ENCODE data around the gene ABCC1. TPM values are rescaled to one million over a fixed set of nuclear protein-coding genes. Genes with fewer than 3 reads are reported as not detected.

ABCC1 gene
- total and polyA plus RNA-seq, 4 donors = 2.9 to 61.9 (median 43.6) TPM

GRCh38 chr16:16021646-16021987, 72.2 kb downstream of the ABCC1 start:
- Histone ChIP-seq H3K27me3 (ENCODE audit: control insufficient read depth in 1 of 2, insufficient read depth in 2 of 2, low read length in 1 of 2) (no peaks in the 10 kb centered on the region), H3K4me3 (ENCODE audit: low read length in 2 of 2) (no peak overlapping the region), H3K4me1 (ENCODE audit: control insufficient read depth in 1 of 2, insufficient read depth in 2 of 2, low read length in 2 of 2) (peaks cover 3 to 4% of the 10 kb centered on the region in 2 donors), H3K27ac (ENCODE audit: low read depth in 1 of 2, low read length in 2 of 2) (peak overlapping the region in 1 of 2 donors; percentile 24), H3K36me3 (ENCODE audit: control insufficient read depth in 1 of 2, insufficient read depth in 2 of 2, low read length in 1 of 2) (no peaks in the 10 kb centered on the region), H3K9me3 (ENCODE audit: control insufficient read depth, low read length) (no peaks in the 10 kb centered on the region)
- WGBS, 2 donors = 33 to 34% methylated on average over 9 of the region's 9 CpGs
- intact Hi-C loops (cut with DNase I) = loop anchor here in 1 of 2 donors (5.0 kb wide), 1 partner anchor 69 kb away; no protein-coding TSS in a partner anchor
- no peak for ATAC-seq (ENCODE audit: low FRiP score)
- peak in 1 of 2 donors; percentile 32 for DNase-seq

DNA sequence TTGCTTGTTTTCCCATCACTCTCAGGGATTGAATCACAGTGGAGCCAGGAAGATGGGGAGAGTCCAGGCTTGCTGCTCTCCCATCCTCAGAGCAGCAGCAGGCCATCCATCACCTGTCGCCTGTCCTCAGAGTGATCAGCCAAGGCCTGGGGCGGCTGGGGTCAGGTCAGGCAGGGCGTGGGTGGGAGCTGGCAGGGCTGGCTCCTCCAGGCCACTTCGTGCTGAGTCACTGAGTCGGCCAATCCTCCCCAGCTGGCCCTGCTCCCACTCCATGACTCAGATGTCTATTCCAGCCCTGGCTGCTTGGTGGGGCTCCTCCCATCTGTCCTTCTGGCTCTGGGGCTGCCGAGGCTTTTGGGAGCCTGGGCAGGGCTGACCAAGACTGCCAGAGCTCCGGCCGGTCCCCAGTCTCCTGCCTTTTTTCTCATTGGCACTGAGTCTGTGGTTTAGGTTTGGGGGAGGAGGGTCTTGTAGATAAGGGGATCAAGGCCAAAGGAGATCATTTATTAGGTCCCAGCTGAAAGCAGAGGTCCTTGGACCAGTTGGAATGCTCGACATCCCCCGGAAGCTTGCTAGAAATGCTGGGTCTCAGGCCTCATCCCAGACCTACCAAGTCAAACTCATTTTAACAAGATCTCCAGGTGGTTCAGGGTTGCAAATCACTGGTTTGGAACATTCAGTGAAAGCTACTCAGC, 72.7 kb downstream of the ABCC1 start:
- Histone ChIP-seq H3K4me3 (ENCODE audit: low read length in 2 of 2) (no peak overlapping the region), H3K4me1 (ENCODE audit: control insufficient read depth in 1 of 2, insufficient read depth in 2 of 2, low read length in 2 of 2) (peaks cover 3 to 4% of the 10 kb centered on the region in 2 donors), H3K27me3 (ENCODE audit: control insufficient read depth in 1 of 2, insufficient read depth in 2 of 2, low read length in 1 of 2) (no peaks in the 10 kb centered on the region), H3K36me3 (ENCODE audit: control insufficient read depth in 1 of 2, insufficient read depth in 2 of 2, low read length in 1 of 2) (no peaks in the 10 kb centered on the region), H3K27ac (ENCODE audit: low read depth in 1 of 2, low read length in 2 of 2) (peak overlapping the region; percentile 2 to 69), H3K9me3 (ENCODE audit: control insufficient read depth, low read length) (no peaks in the 10 kb centered on the region)
- intact Hi-C loops (cut with DNase I) = loop anchor here in 1 of 2 donors (5.0 kb wide), 1 partner anchor 70 kb away; no protein-coding TSS in a partner anchor
- peak; percentile 94 for ATAC-seq (ENCODE audit: low FRiP score)
- peak; percentile 97 to 99 for DNase-seq
- 2 to 4% methylated on average over 9 to 10 of the region's 10 CpGs for WGBS, 2 donors

DNA sequence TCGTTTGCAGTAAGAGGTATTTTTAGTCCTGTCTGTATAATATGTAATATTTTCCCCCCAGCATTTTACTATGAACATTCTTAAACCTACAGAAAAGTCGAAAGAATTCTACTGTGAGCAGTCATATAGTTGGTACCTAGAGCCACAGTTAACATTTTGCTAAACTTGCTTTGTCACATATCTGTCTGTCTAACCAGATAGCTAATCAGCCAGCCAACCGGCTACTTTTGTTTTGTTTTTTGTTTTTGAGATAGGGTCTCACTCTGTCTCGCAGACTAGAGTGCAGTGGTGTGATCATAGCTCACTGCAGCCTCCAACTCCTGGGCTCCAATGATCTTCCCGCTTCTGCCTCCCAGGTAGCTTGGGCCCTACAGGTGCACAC, 73.3 kb downstream of the ABCC1 start:
- ATAC-seq (ENCODE audit: low FRiP score) (no peak), DNase-seq (no peak)
- peaks cover 3 to 4% of the 10 kb centered on the region in 2 donors for H3K4me1 ChIP-seq (ENCODE audit: control insufficient read depth in 1 of 2, insufficient read depth in 2 of 2, low read length in 2 of 2)
- H3K9me3 ChIP-seq (ENCODE audit: control insufficient read depth, low read length) = no peaks in the 10 kb centered on the region
- H3K4me3 ChIP-seq (ENCODE audit: low read length in 2 of 2) = no peak overlapping the region
- WGBS, 2 donors = 21 to 36% methylated on average over 5 of the region's 5 CpGs
- no peaks in the 10 kb centered on the region for H3K27me3 ChIP-seq (ENCODE audit: control insufficient read depth in 1 of 2, insufficient read depth in 2 of 2, low read length in 1 of 2)
- no peaks in the 10 kb centered on the region for H3K36me3 ChIP-seq (ENCODE audit: control insufficient read depth in 1 of 2, insufficient read depth in 2 of 2, low read length in 1 of 2)
- H3K27ac ChIP-seq (ENCODE audit: low read depth in 1 of 2, low read length in 2 of 2) = peak overlapping the region in 1 of 2 donors; percentile 61
- intact Hi-C loops (cut with DNase I) = loop anchor here in 1 of 2 donors (5.0 kb wide), 1 partner anchor 70 kb away; no protein-coding TSS in a partner anchor

DNA sequence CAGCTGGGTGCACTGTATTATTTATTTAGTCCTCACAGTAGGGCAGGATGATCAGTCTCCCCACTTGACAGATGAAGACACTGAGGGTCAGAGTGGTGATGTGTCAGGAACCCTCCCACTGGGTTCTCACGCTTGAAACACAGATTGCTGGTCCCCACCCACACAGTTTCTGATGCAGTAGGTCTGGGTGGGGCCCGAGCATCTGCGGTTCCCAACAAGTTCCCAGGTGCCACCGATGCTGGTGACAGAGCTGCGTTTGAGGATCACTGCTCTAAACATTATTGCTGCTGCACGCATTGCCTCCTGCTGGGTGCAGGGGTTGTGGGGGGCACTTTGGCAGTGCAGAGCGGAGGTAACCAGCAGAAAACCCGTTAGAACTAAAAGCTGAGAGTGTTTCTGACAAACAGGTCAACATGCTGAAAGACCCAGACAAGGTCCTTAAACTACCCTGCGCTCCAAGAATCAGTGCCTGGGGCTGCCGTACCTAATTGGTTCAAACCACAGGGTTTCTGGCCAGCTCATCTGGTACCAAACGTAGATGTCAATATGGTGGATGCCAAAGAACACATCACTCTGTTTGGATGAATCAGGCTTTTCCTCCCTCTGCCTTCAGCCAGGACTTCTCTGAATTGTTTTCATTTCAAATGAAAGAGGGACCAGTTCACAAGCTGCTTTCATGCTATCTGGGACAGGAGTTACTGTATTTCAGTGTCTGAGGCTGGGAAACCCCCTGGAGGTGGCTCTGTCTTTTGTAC, 76.0 kb downstream of the ABCC1 start:
- peak; percentile 62 to 74 for DNase-seq
- no peak overlapping the region for H3K4me3 ChIP-seq (ENCODE audit: low read length in 2 of 2)
- intact Hi-C loops (cut with DNase I) = loop anchor here in 1 of 2 donors (5.0 kb wide), 1 partner anchor 143 kb away; no protein-coding TSS in a partner anchor
- peak; percentile 65 for ATAC-seq (ENCODE audit: low FRiP score)
- no peaks in the 10 kb centered on the region for H3K9me3 ChIP-seq (ENCODE audit: control insufficient read depth, low read length)
- WGBS, 2 donors = 7 to 9% methylated on average over 11 of the region's 11 CpGs
- peaks cover 0 to 3% of the 10 kb centered on the region in 2 donors for H3K36me3 ChIP-seq (ENCODE audit: control insufficient read depth in 1 of 2, insufficient read depth in 2 of 2, low read length in 1 of 2)
- H3K4me1 ChIP-seq (ENCODE audit: control insufficient read depth in 1 of 2, insufficient read depth in 2 of 2, low read length in 2 of 2) = peaks cover 2 to 7% of the 10 kb centered on the region in 2 donors
- H3K27me3 ChIP-seq (ENCODE audit: control insufficient read depth in 1 of 2, insufficient read depth in 2 of 2, low read length in 1 of 2) = no peaks in the 10 kb centered on the region
- H3K27ac ChIP-seq (ENCODE audit: low read depth in 1 of 2, low read length in 2 of 2) = no peak overlapping the region

- peaks cover 2 to 7% of the 10 kb centered on the region in 2 donors for H3K4me1 ChIP-seq (ENCODE audit: control insufficient read depth in 1 of 2, insufficient read depth in 2 of 2, low read length in 2 of 2)
- H3K4me3 ChIP-seq (ENCODE audit: low read length in 2 of 2) = no peak overlapping the region
- H3K36me3 ChIP-seq (ENCODE audit: control insufficient read depth in 1 of 2, insufficient read depth in 2 of 2, low read length in 1 of 2) = peaks cover 2 to 3% of the 10 kb centered on the region in 2 donors
- no peak for DNase-seq
- intact Hi-C loops (cut with DNase I) = loop anchor here in 1 of 2 donors (5.0 kb wide), 1 partner anchor 146 kb away; no protein-coding TSS in a partner anchor
- ATAC-seq (ENCODE audit: low FRiP score) = no peak
- no peaks in the 10 kb centered on the region for H3K27me3 ChIP-seq (ENCODE audit: control insufficient read depth in 1 of 2, insufficient read depth in 2 of 2, low read length in 1 of 2)
- H3K27ac ChIP-seq (ENCODE audit: low read depth in 1 of 2, low read length in 2 of 2) = no peak overlapping the region
- 80 to 82% methylated on average over 11 of the region's 11 CpGs for WGBS, 2 donors
- no peaks in the 10 kb centered on the region for H3K9me3 ChIP-seq (ENCODE audit: control insufficient read depth, low read length)
Measured at GRCh38 chr16:16027728-16028310, 78.4 kb downstream of the ABCC1 start.

DNA sequence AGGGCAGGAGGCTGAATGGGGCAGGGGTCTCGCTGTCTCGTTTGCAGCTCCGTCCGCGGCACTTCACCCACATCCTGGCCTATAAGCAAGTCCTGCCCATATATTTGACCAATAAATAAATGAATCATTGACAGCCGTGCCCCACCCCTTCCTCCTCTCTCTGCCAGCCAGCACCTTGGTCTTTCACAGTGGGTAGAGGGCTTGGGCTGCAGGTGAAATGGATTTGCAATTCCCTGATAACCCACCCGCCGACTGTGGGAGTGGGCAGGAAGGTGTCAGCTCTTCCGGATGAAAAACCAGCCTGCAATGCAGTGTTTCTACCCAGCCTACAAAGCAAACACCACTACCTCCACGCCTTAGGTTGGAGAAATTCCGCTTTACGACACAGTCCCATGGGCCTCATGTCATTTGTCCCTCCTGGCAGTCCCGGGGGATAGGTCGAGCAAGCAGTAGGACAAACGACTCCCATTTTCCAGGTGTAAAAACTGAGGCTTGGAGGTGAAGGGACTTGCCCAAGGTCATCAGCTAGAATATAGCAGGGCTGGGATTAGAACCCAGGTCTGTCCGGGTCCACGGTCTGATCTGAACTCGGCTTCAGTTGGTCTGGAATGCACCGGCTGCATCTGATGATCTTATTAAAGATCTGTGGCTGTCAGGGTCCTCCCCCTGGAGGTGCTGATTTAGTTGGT, 79.0 kb downstream of the ABCC1 start:
- ATAC-seq (ENCODE audit: low FRiP score) = no peak
- 88 to 89% methylated on average over 19 of the region's 19 CpGs for WGBS, 2 donors
- intact Hi-C loops (cut with DNase I) = loop anchor here in 1 of 2 donors (5.0 kb wide), 1 partner anchor 146 kb away; no protein-coding TSS in a partner anchor
- H3K27me3 ChIP-seq (ENCODE audit: control insufficient read depth in 1 of 2, insufficient read depth in 2 of 2, low read length in 1 of 2) = no peaks in the 10 kb centered on the region
- H3K27ac ChIP-seq (ENCODE audit: low read depth in 1 of 2, low read length in 2 of 2) = no peak overlapping the region
- H3K9me3 ChIP-seq (ENCODE audit: control insufficient read depth, low read length) = no peaks in the 10 kb centered on the region
- no peak overlapping the region for H3K4me3 ChIP-seq (ENCODE audit: low read length in 2 of 2)
- peaks cover 2 to 5% of the 10 kb centered on the region in 2 donors for H3K4me1 ChIP-seq (ENCODE audit: control insufficient read depth in 1 of 2, insufficient read depth in 2 of 2, low read length in 2 of 2)
- H3K36me3 ChIP-seq (ENCODE audit: control insufficient read depth in 1 of 2, insufficient read depth in 2 of 2, low read length in 1 of 2) = peaks cover 3 to 4% of the 10 kb centered on the region in 2 donors
- DNase-seq = no peak

GRCh38 chr16:16029431-16030011, 80.1 kb downstream of the ABCC1 start:
- intact Hi-C loops (cut with DNase I) = loop anchor here in 1 of 2 donors (5.0 kb wide), 1 partner anchor 147 kb away; no protein-coding TSS in a partner anchor
- DNase-seq (no peak), ATAC-seq (ENCODE audit: low FRiP score) (no peak)
- H3K4me1 ChIP-seq (ENCODE audit: control insufficient read depth in 1 of 2, insufficient read depth in 2 of 2, low read length in 2 of 2) = peaks cover 2 to 3% of the 10 kb centered on the region in 2 donors
- peaks cover 3 to 4% of the 10 kb centered on the region in 2 donors for H3K36me3 ChIP-seq (ENCODE audit: control insufficient read depth in 1 of 2, insufficient read depth in 2 of 2, low read length in 1 of 2)
- H3K27ac ChIP-seq (ENCODE audit: low read depth in 1 of 2, low read length in 2 of 2) = no peak overlapping the region
- no peak overlapping the region for H3K4me3 ChIP-seq (ENCODE audit: low read length in 2 of 2)
- H3K9me3 ChIP-seq (ENCODE audit: control insufficient read depth, low read length) = no peaks in the 10 kb centered on the region
- H3K27me3 ChIP-seq (ENCODE audit: control insufficient read depth in 1 of 2, insufficient read depth in 2 of 2, low read length in 1 of 2) = no peaks in the 10 kb centered on the region
- WGBS, 2 donors = 47 to 52% methylated on average over 5 of the region's 5 CpGs

GRCh38 chr16:16030449-16030848, 81.0 kb downstream of the ABCC1 start:
- H3K4me1 ChIP-seq (ENCODE audit: control insufficient read depth in 1 of 2, insufficient read depth in 2 of 2, low read length in 2 of 2) = peaks cover 0 to 3% of the 10 kb centered on the region in 2 donors
- H3K4me3 ChIP-seq (ENCODE audit: low read length in 2 of 2) = no peak overlapping the region
- WGBS, 2 donors = 26 to 32% methylated on average over 8 of the region's 8 CpGs
- DNase-seq = no peak
- intact Hi-C loops (cut with DNase I) = no loop called here
- no peak overlapping the region for H3K27ac ChIP-seq (ENCODE audit: low read depth in 1 of 2, low read length in 2 of 2)
- peaks cover 3 to 4% of the 10 kb centered on the region in 2 donors for H3K36me3 ChIP-seq (ENCODE audit: control insufficient read depth in 1 of 2, insufficient read depth in 2 of 2, low read length in 1 of 2)
- ATAC-seq (ENCODE audit: low FRiP score) = no peak
- no peaks in the 10 kb centered on the region for H3K9me3 ChIP-seq (ENCODE audit: control insufficient read depth, low read length)
- no peaks in the 10 kb centered on the region for H3K27me3 ChIP-seq (ENCODE audit: control insufficient read depth in 1 of 2, insufficient read depth in 2 of 2, low read length in 1 of 2)

Measured in aorta (tissue), 5 donors.